Neural progenitor cell (in vitro differentiated cells): ENCODE data around the gene RPS6KA6. TPM values are rescaled to one million over a fixed set of nuclear protein-coding genes. Genes with fewer than 3 reads are reported as not detected.

Experiments
- DNase-seq: peaks from one replicate; pipeline ENCODE4 v3.0.0-alpha.2; 2016; ENCODE audit warnings: low spot score
- H2AFZ ChIP-seq: fragments of 200-600 bp; sonication (generic); replicated peaks from 2 replicates; pipeline ENCODE4 v1.6.1; 2016; ENCODE audit warnings: antibody characterized with exemption
- H3F3A ChIP-seq: fragments of 200-600 bp; sonication (generic); 2 replicates; pipeline ENCODE4 v1.6.1; 2016; ENCODE audit warnings: antibody characterized with exemption, low read depth
- H3K27ac ChIP-seq: fragments of 200-600 bp; sonication (generic); 2 replicates; pipeline ENCODE4 v1.5.1; 2016; ENCODE audit warnings: mild to moderate bottlenecking
- H3K27me3 ChIP-seq: fragments of 200-600 bp; sonication (generic); 2 replicates; pipeline ENCODE4 v1.6.1; 2016; ENCODE audit warnings: mild to moderate bottlenecking, moderate library complexity
- H3K36me3 ChIP-seq: fragments of 200-600 bp; sonication (generic); 2 replicates; pipeline ENCODE4 v1.5.1; 2016
- H3K4me1 ChIP-seq: fragments of 200-600 bp; sonication (generic); 2 replicates; pipeline ENCODE4 v1.6.1; 2016; ENCODE audit warnings: mixed run types
- H3K4me2 ChIP-seq: fragments of 200-600 bp; sonication (generic); 2 replicates; pipeline ENCODE4 v1.6.1; 2016
- H3K4me3 ChIP-seq: fragments of 200-600 bp; sonication (generic); 2 replicates; pipeline ENCODE4 v1.5.1; 2016
- H3K79me2 ChIP-seq: fragments of 200-600 bp; sonication (generic); 2 replicates; pipeline ENCODE4 v1.6.1; 2016; ENCODE audit warnings: low read depth
- H3K9ac ChIP-seq: fragments of 200-600 bp; sonication (generic); 2 replicates; pipeline ENCODE4 v1.6.1; 2016
- H3K9me3 ChIP-seq: fragments of 200-600 bp; sonication (generic); 2 replicates; pipeline ENCODE4 v1.5.1; 2016; ENCODE audit warnings: low read depth
- H4K20me1 ChIP-seq: fragments of 200-600 bp; sonication (generic); 2 replicates; pipeline ENCODE4 v1.6.1; 2016; ENCODE audit warnings: low read depth
- H3K27ac Mint-ChIP-seq: 3 replicates; pipeline ENCODE4 v1.8.0; 2021; ENCODE audit warnings: mixed read lengths
- H3K27me3 Mint-ChIP-seq: 2 replicates; pipeline ENCODE4 v1.8.0; 2022; ENCODE audit warnings: low read depth, mild to moderate bottlenecking, inconsistent platforms, moderate library complexity, mixed read lengths; ENCODE audit not compliant: insufficient read depth
- H3K36me3 Mint-ChIP-seq: 3 replicates; pipeline ENCODE4 v1.8.0; 2021; ENCODE audit warnings: mixed read lengths
- H3K4me1 Mint-ChIP-seq: 3 replicates; pipeline ENCODE4 v1.8.0; 2021; ENCODE audit warnings: mixed read lengths
- H3K4me3 Mint-ChIP-seq: 3 replicates; pipeline ENCODE4 v1.8.0; 2021; ENCODE audit warnings: mild to moderate bottlenecking, moderate library complexity, mixed read lengths
- H3K9me3 Mint-ChIP-seq: 3 replicates; pipeline ENCODE4 v1.8.0; 2020; ENCODE audit warnings: mixed read lengths
- CTCF ChIP-seq: fragments of 200-600 bp; sonication (generic); IDR thresholded peaks from 2 replicates; pipeline ENCODE4 v1.5.1; 2017; ENCODE audit warnings: antibody characterized with exemption, mild to moderate bottlenecking
- EZH2 ChIP-seq: fragments of 200-600 bp; sonication (generic); IDR thresholded peaks from 2 replicates; pipeline ENCODE4 v1.6.1; 2017; ENCODE audit warnings: antibody characterized with exemption, mild to moderate bottlenecking, moderate library complexity
- EZH2phosphoT487 ChIP-seq: fragments of 200-600 bp; sonication (generic); IDR thresholded peaks from 2 replicates; pipeline ENCODE4 v1.6.1; 2017; ENCODE audit warnings: antibody characterized with exemption
- total RNA-seq: library from RNA; depleted of rRNA; stranded (reverse); fragments of >200 nt; gene quantifications from 2 replicates; pipeline ENCODE4 v1.2.3, GENCODE V29; 2015; ENCODE audit warnings: low replicate concordance

RPS6KA6 gene
- total RNA-seq, 1 donor from 2014 or later: 20.0 TPM

- no peak overlapping the region for H3K4me3 ChIP-seq
- H3K27ac ChIP-seq: no peak overlapping the region
- H3K9ac ChIP-seq: no peak overlapping the region
- DNase-seq: no peak
- no peaks in the 10 kb centered on the region for H3F3A ChIP-seq
- no peaks in the 10 kb centered on the region for H3K27me3 ChIP-seq
- H3K4me3 Mint-ChIP-seq: no peak overlapping the region
- no peaks in the 10 kb centered on the region for H3K27me3 Mint-ChIP-seq
- no peaks in the 10 kb centered on the region for H3K9me3 Mint-ChIP-seq
- no peaks in the 10 kb centered on the region for H3K4me1 ChIP-seq
- H3K4me2 ChIP-seq: no peak overlapping the region
- no peaks in the 10 kb centered on the region for H3K36me3 ChIP-seq
- H3K27ac Mint-ChIP-seq: no peak overlapping the region
- H3K9me3 ChIP-seq: no peaks in the 10 kb centered on the region
- no peaks in the 10 kb centered on the region for H3K36me3 Mint-ChIP-seq
- no peaks in the 10 kb centered on the region for H3K79me2 ChIP-seq
- H3K4me1 Mint-ChIP-seq: no peaks in the 10 kb centered on the region
- H4K20me1 ChIP-seq: no peaks in the 10 kb centered on the region
- H2AFZ ChIP-seq: no peak overlapping the region
- TF ChIP-seq EZH2: no peak
- no peak for TF ChIP-seq EZH2phosphoT487
- TF ChIP-seq CTCF: no peak
Observed at GRCh38 chrX:84144281-84144680, 43.7 kb downstream of the RPS6KA6 start.

GRCh38 chrX:84133023-84133422 is 55.0 kb downstream of the RPS6KA6 start:
- Mint-ChIP-seq H3K9me3 (no peaks in the 10 kb centered on the region), H3K4me3 (no peak overlapping the region), H3K36me3 (peaks cover 3% of the 10 kb centered on the region), H3K27me3 (no peaks in the 10 kb centered on the region), H3K4me1 (no peaks in the 10 kb centered on the region), H3K27ac (no peak overlapping the region)
- H3K27me3 ChIP-seq: no peaks in the 10 kb centered on the region
- peaks cover 3% of the 10 kb centered on the region for H3K36me3 ChIP-seq
- no peak overlapping the region for H3K4me2 ChIP-seq
- H3K9ac ChIP-seq: no peak overlapping the region
- H3K79me2 ChIP-seq: no peaks in the 10 kb centered on the region
- H3K9me3 ChIP-seq: no peaks in the 10 kb centered on the region
- no peaks in the 10 kb centered on the region for H3K4me1 ChIP-seq
- no peak overlapping the region for H2AFZ ChIP-seq
- TF ChIP-seq EZH2: no peak
- no peak for TF ChIP-seq CTCF
- TF ChIP-seq EZH2phosphoT487: no peak
- no peaks in the 10 kb centered on the region for H3F3A ChIP-seq
- H3K27ac ChIP-seq: no peak overlapping the region
- no peak for DNase-seq
- no peak overlapping the region for H3K4me3 ChIP-seq
- no peaks in the 10 kb centered on the region for H4K20me1 ChIP-seq

GRCh38 chrX:84123585-84123984 is 64.4 kb downstream of the RPS6KA6 start:
- no peak for DNase-seq
- H3K79me2 ChIP-seq: no peaks in the 10 kb centered on the region
- no peak overlapping the region for H3K27ac ChIP-seq
- Mint-ChIP-seq H3K4me3 (no peak overlapping the region), H3K4me1 (no peaks in the 10 kb centered on the region), H3K36me3 (peaks cover 6% of the 10 kb centered on the region), H3K27ac (no peak overlapping the region), H3K9me3 (peaks cover 5% of the 10 kb centered on the region), H3K27me3 (no peaks in the 10 kb centered on the region)
- no peaks in the 10 kb centered on the region for H3F3A ChIP-seq
- no peaks in the 10 kb centered on the region for H3K27me3 ChIP-seq
- no peak overlapping the region for H2AFZ ChIP-seq
- H3K4me3 ChIP-seq: no peak overlapping the region
- no peak overlapping the region for H3K4me2 ChIP-seq
- H3K9ac ChIP-seq: no peak overlapping the region
- H4K20me1 ChIP-seq: no peaks in the 10 kb centered on the region
- no peaks in the 10 kb centered on the region for H3K4me1 ChIP-seq
- no peaks in the 10 kb centered on the region for H3K9me3 ChIP-seq
- H3K36me3 ChIP-seq: no peaks in the 10 kb centered on the region
- TF ChIP-seq EZH2 (no peak), EZH2phosphoT487 (no peak), CTCF (no peak)
